HG02588 (cell line): ENCODE measurements around the gene SLC2A2.

Experiments
- ATAC-seq: cut with Tn5 transposase; IDR thresholded peaks from one replicate; pipeline ENCODE4 v1.9.1; 2021; ENCODE audit warnings: mild to moderate bottlenecking, moderate library complexity; ENCODE audit not compliant: unreplicated experiment

SLC2A2 gene

DNA sequence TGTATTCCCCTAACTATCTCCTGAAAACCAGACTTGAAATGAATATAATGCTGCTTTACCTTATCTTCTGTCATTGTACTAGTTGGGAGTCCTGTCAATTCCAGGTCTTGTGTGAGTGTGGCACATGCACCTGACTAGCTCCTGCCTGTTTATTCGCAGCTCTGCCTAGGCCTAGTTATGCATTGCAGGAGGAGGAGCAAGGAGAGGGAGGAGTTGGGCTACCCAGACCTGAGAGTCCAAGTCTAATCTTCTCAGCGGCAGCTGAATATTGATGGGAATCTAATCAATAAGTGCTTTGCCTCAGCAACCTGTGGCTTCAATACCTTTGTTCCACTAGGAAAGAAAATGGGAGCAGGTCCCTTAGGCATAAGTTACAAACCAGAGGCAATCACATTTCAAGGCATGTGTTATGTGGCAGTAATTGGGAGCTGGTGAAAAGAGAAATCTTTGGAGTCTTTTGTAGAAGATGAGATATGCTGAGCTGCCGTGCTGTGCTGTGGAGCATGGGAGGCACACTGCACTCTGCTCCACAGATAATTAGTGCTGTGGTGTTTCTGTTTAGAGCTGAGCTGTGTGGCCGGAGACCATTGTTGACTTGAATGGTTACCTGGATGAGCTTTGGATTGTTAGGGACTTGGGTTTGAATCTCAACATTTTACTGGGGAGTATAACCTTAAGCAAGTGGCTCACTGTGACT lies at the start of gene SLC2A2:
SLC2A2 (minus strand) TSS at position 124 of the 697 bp plus-strand sequence; CDS start at position 74, 50 bp downstream.
- ATAC-seq = no peak

GRCh38 chr3:171072432-171072831 lies 45.9 kb upstream of the SLC2A2 start:
- ATAC-seq = no peak

DNA sequence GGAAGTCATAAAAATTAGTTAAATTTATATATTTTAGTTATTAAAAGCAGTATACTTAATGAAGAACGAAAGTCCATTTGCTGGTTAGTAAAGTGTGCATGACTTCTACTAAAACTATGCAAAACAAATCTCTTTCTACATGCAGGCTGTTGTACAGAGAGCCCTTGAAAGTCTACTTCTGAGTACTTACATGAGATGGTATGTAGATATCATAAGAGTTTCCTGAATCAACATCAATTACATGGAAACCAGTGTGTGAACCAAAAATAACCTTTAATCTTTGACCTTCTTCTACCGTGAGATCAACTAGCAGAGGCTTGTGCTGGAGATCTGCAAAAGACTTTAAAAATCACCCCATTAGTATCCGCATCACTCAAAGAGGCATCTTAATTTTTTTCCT lies 42.1 kb upstream of the SLC2A2 start:
- ATAC-seq = no peak

- ATAC-seq = no peak
These were observed 39.7 kb upstream of the SLC2A2 start for GRCh38 chr3:171066206-171066605.

DNA sequence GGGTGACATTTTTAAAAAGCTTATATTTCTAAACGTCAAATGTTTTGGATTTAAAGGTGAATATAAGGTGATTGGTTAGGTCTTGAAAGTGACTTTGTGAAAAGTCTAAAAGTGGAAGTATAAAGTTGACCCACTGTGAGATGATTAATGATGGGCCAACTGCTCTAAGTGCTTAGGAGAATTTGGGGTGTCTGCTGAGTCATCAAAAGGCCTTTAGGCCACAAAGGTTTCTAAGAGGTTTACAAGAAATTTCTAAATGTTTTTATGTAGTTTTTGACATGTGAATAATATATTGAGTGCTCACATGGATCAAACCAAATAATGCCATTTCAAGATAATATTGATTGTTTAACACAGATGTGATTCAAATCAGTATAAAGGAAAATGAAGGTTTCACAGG lies 39.2 kb upstream of the SLC2A2 start:
- ATAC-seq = no peak

- no peak for ATAC-seq
These were observed 37.9 kb upstream of the SLC2A2 start for GRCh38 chr3:171064461-171064860.

DNA sequence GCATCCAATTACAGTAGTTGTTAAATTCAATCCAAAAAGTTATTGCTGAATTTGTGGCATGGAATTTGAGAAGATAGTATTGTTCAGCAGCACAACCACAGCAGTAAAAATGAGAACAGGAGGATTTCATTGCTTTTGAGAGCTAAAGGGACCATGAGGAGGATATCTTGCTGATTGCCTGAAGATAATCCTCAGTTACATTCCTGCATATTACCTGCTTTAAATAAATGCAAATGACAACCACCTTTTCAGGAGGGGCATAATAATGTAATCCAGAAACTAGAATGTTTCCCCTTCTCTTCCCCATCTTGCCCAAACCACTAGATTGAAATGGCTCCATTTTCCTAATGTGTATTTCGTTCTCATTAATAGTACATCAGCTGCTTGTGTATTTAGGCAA lies 35.2 kb upstream of the SLC2A2 start:
- no peak for ATAC-seq

- ATAC-seq = no peak
These were observed 33.5 kb upstream of the SLC2A2 start for GRCh38 chr3:171059978-171060377.

DNA sequence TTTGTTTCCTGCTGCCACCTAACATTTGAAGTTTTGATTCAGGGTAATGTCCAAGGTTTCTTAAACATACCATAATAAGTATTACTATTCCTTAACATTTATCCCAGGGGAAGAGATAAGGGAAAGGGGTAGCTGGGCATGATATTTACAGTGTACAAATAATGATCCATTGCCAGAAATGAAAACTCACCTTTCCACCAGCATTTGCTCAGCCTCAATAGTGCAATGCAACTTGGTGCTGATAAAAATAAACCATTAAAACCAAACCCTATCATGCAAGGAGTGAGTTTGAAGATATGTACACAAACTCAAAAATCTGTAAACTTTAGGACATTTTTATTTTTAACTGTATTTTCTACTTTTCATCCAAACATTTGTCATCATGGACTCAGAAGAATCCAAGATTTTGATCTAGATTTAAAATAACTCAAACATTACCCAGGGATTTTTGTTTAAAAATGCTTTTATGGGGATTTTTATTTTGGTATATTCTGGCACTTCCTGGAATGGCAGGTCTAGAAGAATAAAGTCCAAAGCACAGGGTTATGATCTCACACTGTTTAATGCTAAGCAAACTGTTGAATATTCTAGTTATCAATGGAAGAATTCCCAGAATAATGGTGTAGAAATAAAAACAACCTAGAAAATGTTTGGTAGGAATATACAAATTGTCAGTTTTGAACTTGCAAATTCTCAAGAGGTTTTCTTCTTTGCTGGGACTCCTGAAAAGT lies 32.5 kb upstream of the SLC2A2 start:
- no peak for ATAC-seq

- ATAC-seq = no peak
These were observed 31.5 kb upstream of the SLC2A2 start for GRCh38 chr3:171058058-171058457.

DNA sequence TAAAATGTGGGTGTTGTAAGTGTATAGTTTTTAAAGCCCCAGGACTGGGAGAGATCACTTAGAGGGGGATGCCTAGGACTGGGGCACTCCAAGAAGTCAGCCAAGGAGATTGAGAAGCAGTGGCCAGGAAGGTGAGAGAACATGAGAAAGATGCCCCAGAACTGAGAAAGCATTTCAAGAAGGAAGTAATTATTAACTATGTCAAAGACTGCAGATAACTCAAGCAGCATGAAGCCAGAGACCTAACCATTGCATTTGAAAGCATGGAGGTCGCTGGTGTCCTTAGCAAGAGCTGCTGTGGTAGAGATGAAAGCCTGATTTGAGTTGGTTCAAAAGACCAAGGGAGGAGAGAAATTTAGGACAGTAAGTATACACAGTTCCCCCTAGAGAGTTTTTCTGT lies 30.6 kb upstream of the SLC2A2 start:
- no peak for ATAC-seq

DNA sequence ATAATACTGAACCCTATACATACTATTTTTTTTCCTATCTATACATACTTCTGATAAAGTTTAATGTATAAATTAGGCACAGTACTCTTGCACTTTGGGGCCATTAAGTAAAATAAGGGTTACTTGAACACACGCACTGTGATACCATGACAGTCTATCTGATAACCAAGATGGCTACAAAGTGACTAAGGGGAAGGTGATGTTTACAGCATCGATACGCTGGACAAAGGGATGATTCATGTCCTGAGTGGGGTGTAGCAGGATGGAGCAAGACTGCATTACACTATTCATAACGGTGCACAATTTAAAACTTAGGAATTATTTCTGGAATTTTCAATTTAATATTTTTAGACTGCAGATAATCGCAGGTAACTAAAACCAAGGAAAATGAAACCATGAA lies 30.0 kb upstream of the SLC2A2 start:
- no peak for ATAC-seq

- ATAC-seq = no peak
These were observed 29.0 kb upstream of the SLC2A2 start for GRCh38 chr3:171055336-171056178.

GRCh38 chr3:171054921-171055320 lies 28.4 kb upstream of the SLC2A2 start:
- no peak for ATAC-seq

- no peak for ATAC-seq
These were observed 27.7 kb upstream of the SLC2A2 start for GRCh38 chr3:171054231-171054630.

- ATAC-seq = peak; percentile 82
These were observed 23.4 kb upstream of the SLC2A2 start for GRCh38 chr3:171049861-171050444.

DNA sequence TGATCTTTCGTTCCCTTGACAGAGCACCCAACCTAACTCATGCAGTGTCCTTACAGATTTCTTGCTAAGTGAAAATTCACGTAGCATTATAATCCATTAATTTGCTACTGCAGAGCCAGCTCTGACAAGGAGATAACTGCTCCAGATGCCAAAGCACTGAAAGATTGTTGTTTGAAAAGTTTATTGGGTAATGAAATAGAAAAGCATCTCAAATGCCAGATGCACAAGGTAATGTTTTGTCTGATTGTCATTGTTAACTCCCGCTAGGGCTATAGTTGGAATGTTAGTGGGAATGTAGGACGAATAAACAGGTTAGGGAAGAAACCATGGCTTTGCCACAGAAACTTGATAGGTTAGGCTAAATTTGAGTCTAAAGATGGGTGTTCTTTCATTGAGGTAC lies 20.2 kb upstream of the SLC2A2 start:
- ATAC-seq = no peak

- no peak for ATAC-seq
These were observed 18.6 kb upstream of the SLC2A2 start for GRCh38 chr3:171044835-171045793.

GRCh38 chr3:171044384-171044783 lies 17.9 kb upstream of the SLC2A2 start:
- no peak for ATAC-seq

DNA sequence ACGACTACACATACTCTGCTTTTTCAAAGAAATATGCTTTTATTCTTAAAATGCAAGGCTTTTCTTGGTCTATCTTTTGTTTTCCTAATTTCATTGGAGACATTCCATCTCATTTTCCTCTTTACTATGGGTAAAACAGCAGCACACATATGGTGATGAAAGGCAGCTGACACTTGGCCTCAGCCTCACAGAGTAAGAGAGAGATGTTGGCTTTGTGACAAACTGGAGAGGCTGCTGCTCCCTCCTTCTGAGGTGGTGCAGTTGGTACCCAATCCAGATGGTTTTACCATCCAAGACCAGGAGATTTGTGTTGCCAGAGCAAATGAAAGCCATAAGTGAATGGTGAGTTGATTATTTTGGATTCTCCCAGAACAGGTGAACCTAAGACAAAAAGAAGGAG lies 13.2 kb upstream of the SLC2A2 start:
- no peak for ATAC-seq
